T47D (cell line): Measurements from ENCODE around the gene QPRT.
"Not testable (repeated sequence)": the region's sequence is repeated elsewhere in the genome, so short reads cannot be mapped to it uniquely, and the experiment has no call there.

Experiments used
- DNase-seq, 2 experiments: peaks; one replicate each; pipeline versions ENCODE4 v3.0.0 to v3.0.0-alpha.2; 2011 to 2012; ENCODE audit warnings: low read depth in 1 of 2, low spot score in 1 of 2
- JUND ChIP-seq: IDR thresholded peaks from 2 replicates; pipeline ENCODE4 v1.6.1; 2012; ENCODE audit warnings: low read depth
- in situ Hi-C: cut with HindIII; loops from 2 replicates; pipeline ENCODE4 v1.10.0; 2016; ENCODE audit warnings: low sequenced_read_pairs, low pct_unique_long_range_greater_than_20kb

Gene QPRT

DNA sequence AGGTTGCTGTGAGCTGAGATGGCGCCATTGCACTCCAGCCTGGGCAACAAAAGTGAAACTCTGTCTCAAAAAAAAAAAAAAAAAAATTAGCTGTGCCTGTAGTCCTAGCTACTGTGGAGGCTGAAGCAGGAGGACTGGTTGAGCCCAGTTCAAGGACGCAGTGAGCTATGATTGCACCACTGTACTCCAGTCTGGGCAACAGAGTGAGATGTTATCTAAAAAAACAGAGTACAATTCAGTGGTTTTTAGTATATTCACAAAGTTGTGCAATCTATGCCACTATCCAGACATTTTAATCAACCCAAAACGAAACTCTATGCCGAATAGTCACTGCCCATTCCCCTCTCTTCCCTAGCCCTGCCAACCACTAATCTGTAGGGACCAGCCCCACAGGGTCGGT is 41.7 kb downstream of the QPRT start:
- no peak for TF ChIP-seq JUND
- no peak for DNase-seq
- in situ Hi-C loops = no loop called here

DNA sequence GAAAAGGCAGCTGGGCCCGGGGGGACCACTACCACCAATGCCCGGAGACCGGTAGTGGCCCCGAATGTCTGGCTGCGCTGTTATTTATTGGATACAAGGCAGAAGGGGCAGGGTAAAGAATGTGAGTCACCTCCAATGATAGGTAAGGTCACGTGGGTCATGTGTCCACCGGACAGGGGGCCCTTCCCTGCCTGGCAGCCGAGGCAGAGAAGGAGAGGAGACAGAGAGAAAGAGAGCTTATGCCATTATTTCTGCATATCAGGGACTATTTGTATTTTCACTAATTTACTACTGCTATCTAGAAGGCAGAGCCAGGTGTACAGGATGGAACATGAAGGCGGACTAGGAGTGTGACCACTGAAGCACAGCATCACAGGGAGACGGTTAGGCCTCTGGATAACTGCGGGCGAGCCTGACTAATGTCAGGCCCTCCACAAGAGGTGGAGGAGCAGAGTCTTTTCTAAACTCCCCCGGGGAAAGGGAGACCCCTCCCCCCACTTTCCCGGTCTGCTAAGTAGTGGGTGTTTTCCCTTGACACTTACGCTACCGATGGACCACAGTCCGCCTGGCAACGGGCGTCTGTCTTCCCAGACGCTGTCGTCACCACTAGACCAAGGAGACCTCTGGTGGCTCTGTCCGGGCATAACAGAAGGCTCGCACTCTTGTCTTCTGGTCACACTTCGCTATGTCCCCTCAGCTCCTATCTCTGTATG is 42.3 kb downstream of the QPRT start:
- in situ Hi-C loops = not testable (repeated sequence)
- DNase-seq = peak in 1 of 2 experiments; percentile 80

DNA sequence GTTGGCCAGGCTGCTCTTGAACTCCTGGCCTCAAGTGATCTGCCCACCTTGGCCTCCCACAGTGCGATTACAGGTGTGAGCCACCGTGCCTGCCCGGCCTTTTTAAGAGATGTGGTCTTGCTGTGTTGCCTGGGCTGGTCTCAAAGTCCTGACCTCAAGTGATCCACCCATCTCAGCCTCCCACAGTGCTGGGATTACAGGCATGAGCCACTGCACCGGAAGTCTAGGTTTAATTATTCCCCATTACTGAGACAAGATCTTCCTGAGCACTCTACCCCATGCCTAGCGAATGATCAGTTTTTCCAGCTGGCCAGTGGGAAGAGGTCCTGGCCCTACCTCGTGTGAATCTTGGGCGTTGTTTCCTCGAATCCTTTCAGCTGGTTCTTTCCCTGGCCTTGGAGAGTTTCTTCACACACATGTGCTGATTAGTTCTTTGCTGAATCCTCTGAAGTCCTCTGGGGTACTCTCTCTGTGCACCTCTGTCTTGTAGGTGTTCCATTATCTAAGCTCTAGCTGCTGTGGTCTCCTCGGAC is 47.9 kb downstream of the QPRT start:
- in situ Hi-C loops = no loop called here
- no peak for DNase-seq
- TF ChIP-seq JUND = no peak

DNA sequence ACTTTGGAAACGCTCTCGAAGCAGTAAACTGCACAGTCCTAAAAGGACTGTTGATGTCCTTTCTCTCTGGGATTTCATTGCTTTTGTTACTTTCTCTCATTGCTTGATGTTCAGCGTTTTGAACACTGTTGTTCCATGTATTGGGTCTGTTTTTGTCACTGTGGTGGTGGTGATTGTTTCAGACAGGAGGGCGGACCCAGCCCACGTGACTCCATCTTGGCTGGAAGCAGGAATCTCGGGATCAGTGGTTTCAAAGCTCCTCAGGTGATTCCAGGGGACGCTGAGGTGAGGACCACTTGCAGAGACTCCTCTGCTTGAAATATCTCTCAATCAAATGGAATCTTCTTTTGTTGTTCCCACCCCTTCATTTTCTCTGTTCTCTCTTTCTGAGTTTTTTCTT is 48.5 kb downstream of the QPRT start:
- no peak for DNase-seq
- TF ChIP-seq JUND = no peak
- in situ Hi-C loops = no loop called here

DNA sequence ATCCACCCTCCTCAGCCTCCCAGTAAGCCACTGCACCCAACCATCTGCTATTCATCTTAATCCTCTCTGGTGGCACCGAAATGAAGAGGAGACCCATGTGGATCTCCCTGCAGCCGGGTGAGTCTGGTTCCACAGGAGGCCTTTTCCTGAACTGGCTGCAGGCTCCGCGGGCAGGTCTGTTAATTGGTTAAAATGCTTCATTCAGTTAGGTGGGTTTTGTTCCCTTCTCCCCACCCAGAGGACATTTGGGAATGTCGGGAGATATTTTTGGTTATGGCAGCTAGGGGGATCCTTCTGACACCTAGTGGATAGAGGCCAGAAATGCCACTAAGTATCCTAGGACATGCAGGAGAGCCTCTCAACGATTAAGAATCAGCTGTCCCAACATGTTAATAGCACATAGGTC is 50.1 kb downstream of the QPRT start:
- peak; percentile 49 to 79 for DNase-seq
- in situ Hi-C loops = no loop called here
- no peak for TF ChIP-seq JUND

DNA sequence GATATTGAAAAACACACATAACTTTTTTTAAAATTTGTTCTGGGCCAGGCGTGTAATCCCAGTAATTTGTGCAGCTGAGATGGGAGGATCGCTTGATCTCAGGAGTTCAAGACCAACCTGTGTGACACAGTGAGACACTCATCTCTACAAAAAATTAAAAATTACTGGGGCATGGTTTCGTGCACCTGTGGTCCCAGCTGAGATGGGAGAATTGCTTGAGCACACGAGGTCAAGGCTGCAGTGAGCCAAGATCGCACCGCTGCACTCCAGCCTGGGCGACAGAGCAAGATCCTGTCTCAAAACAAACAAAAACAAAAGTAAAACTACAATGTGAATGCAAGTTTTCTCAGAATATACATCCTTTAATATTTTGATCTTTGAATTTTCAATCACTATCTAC is 51.7 kb downstream of the QPRT start:
- no peak for DNase-seq
- no peak for TF ChIP-seq JUND
- in situ Hi-C loops = no loop called here

DNA sequence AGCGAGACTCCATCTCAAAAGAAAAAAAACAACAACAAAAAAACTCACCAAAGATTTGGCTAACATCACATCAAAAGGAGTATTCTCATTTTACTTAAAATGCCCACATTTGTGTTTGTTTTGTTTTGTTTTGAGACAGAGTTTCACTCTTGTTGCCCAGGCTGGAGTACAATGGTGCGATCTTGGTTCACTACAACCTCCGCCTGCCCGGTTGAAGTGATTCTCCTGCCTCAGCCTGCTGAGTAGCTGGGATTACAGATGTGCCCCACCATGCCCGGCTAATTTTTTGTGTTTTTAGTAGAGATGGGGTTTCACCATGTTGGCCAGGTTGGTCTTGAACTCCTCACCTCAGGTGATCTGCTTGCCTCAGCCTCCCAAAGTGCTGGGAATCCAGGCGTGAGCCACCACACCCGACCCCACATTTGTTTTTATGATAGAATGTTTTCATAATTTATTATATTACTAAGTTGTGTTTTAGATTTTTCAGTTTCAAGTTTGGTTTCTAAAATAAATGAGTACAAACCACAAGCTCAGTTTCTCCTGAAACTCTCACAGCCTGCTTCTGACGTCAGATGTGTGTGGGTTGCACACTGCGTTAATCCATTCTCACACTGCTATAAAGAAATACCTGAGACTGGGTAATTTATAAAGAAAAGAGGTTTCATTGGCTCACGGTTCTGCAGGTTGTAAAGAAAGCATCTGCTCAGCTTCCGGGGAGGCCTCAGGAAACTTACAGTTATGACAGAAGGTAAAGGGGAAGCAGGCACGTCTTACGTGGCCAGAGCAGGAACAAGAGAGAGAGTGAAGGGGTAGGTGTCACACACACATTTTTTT is 53.0 kb downstream of the QPRT start:
- DNase-seq = not testable (repeated sequence)

DNA sequence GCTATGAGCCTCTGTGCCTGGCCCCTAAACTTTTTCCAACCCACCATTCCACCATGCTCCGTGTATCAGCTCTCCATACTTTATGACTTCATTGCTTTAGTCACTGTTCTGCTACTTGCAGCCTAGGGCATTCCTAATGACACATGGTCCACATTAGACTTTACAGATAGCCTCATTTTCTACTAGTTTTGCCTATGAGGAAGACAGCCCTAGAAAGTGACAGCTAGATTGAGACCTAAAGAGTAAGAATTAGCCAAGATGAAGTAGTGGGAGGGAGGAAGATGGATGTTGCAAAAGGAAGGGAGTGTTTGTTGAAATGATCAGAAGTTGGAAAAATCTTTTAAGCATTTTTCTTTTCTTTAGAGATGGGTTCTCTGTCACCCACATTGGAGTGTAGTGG is 55.8 kb downstream of the QPRT start:
- no peak for DNase-seq
- TF ChIP-seq JUND = no peak
- in situ Hi-C loops = no loop called here

More for the DNA sequence above, 53.0 kb downstream of the QPRT start:
- in situ Hi-C loops = not testable (repeated sequence)

DNA sequence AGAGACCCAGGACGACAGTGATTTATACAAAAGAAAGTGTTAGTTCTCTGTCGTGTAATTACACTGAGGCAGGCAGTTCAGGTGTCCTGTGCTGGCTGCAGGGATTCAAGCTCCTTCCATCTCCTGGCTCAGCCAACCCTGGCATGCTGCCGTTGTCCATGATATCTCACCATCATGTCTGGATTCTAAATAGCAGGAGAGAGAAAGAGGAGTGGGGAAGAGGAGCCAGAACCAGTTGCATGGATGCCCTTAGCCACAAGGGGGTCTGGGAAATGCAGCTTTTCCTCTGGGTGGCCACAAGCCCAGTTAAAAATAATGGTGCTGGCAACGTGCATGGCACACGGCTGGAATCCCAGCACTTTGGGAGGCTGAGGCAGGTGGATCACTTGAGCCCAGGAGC is 57.1 kb downstream of the QPRT start:
- no peak for TF ChIP-seq JUND
- DNase-seq = no peak
- in situ Hi-C loops = no loop called here

DNA sequence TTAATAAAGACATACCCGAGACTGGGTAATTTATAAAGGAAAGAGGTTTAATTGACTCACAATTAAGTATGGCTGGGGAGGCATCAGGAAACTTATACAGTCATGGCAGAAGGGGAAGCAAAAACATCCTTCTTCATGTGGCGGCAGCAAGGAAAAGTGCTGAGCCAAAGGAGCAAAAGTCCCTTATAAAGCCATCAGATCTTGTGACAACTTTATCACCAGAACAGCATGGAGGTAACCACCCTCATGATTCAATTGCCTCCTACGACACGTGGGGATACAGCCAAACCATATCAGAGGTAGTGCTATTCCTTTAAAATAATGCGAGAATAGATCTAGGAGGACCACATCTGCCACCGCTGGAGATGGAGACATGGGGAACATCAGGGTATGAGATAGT is 57.8 kb downstream of the QPRT start:
- in situ Hi-C loops = no loop called here
- TF ChIP-seq JUND = no peak
- no peak for DNase-seq

DNA sequence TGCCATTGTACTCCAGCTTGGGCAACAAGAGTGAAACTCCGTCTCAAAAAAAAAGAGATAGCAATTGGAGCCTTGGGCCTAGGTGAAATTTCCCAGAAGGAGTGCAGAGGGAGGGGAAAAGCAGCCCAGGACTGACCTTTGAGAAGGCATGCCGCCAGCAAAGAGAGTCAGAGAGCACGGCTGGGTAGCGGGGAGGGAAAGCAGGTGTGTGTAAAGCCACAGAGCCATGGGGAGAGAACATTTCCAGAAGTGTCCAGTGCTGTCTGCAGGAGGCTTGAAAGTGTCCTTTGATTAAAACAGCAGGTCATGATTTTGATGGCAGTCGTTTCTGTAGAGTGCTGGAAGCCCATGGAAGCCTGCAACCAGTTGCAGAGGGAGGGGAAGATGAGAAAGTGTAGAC is 58.7 kb downstream of the QPRT start:
- DNase-seq = peak in 1 of 2 experiments; percentile 53
- in situ Hi-C loops = no loop called here
- no peak for TF ChIP-seq JUND

DNA sequence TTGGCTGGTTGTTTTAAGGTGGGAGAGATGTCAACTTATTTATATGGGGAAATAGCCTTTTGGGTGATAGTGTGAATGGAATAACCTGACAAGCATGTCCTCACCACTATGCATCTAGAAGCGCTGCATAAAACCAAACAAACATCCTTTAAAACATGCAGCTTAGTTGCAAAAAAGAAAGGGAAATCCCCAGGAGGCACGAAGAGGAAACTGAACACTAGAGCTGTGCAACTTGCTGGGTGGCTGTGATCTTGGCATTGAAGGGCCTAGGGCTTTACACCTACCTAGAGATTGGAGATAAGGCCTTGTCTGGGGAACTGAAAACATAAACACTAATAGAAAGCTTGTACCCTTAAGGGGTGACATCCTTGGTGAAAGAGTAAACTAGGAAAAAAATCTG is 59.5 kb downstream of the QPRT start:
- no peak for TF ChIP-seq JUND
- peak in 1 of 2 experiments; percentile 54 for DNase-seq
- in situ Hi-C loops = no loop called here

DNA sequence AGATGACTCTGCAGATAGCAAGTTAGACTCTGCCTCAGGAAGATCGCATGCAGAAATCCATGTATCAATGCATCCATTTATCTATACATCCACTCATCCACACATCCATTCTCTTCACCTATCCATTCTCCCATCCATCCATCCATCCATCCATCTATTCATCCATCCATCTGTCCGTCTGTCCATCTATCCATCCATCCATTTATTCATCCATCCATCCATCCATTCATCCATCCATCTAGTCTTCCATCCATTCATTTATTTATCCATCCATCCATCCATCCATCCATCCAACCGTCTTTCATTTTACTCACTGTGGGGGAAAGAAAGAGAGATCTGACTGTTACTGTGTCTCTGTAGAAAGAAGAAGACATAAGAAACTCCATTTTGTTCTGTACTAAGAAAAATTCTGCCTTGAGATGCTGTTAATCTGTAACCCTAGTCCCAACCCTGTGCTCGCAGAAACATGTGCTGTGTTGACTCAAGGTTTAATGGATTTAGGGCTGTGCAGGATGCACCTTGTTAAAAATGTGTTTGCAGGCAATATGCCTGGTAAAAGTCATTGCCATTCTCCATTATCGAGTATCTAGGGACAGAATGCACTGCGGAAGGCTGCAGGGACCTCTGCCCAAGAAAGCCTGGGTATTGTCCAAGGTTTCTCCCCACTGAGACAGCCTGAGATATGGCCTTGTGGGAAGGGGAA is 61.1 kb downstream of the QPRT start:
- DNase-seq, in situ Hi-C loops: not testable (repeated sequence)

DNA sequence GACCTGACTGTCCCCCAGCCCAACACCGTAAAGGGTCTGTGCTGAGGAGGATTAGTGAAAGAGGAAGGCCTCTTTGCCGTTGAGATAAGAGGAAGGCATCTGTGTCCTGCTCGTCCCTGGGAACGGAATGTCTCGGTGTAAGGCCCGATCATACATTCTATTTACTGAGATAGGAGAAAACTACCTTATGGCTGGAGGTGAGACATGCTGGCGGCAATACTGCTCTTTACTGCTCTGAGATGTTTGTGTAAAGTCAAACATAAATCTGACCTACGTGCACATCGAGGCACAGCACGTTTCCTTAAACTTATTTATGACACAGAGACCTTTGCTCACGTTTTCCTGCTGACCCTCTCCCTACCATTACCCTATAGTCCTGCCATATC is 61.6 kb downstream of the QPRT start:
- DNase-seq, in situ Hi-C loops: not testable (repeated sequence)
